ENCODE data around the gene MFF. TPM values are rescaled to one million over a fixed set of nuclear protein-coding genes. Genes with fewer than 3 reads are reported as not detected.

MFF gene
- total RNA-seq, 4 donors from 2014 or later = 15.1 to 99.1 (median 88.3) TPM

DNA sequence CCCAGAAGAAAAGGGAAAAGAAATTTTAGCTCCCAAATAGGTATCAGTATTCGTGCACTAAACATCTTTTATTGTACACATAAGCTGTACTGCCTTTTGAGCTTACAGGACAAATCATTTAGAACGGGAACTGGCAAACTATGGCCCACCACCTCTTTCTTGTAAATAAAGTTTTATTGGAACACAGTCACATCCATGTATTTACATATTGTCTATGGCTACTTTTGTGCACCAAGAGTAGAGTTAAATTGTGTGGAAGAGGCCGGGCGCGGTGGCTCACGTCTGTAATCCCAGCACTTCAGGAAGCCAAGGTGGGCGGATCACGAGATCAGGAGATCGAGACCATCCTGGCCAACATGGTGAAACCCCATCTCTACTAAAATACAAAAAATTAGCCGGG, 48.3 kb downstream of the MFF start:
- no peak overlapping the region for H3K4me3 ChIP-seq
- H3K27me3 ChIP-seq = no peaks in the 10 kb centered on the region
- no peaks in the 10 kb centered on the region for H3K4me1 ChIP-seq
- no peak for DNase-seq
- H3K9me3 ChIP-seq = no peaks in the 10 kb centered on the region
- H3K36me3 ChIP-seq = no peaks in the 10 kb centered on the region
- H3K27ac ChIP-seq = no peak overlapping the region
- intact Hi-C loops (cut with DNase I; ENCODE audit: low total_unique reads) = no loop called here
- TF ChIP-seq, protein P1, sequence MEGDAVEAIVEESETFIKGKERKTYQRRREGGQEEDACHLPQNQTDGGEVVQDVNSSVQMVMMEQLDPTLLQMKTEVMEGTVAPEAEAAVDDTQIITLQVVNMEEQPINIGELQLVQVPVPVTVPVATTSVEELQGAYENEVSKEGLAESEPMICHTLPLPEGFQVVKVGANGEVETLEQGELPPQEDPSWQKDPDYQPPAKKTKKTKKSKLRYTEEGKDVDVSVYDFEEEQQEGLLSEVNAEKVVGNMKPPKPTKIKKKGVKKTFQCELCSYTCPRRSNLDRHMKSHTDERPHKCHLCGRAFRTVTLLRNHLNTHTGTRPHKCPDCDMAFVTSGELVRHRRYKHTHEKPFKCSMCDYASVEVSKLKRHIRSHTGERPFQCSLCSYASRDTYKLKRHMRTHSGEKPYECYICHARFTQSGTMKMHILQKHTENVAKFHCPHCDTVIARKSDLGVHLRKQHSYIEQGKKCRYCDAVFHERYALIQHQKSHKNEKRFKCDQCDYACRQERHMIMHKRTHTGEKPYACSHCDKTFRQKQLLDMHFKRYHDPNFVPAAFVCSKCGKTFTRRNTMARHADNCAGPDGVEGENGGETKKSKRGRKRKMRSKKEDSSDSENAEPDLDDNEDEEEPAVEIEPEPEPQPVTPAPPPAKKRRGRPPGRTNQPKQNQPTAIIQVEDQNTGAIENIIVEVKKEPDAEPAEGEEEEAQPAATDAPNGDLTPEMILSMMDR (IDR thresholded peaks at IDR 0.05) = no peak
- no peak for TF ChIP-seq POLR2A (IDR thresholded peaks at IDR 0.05)

DNA sequence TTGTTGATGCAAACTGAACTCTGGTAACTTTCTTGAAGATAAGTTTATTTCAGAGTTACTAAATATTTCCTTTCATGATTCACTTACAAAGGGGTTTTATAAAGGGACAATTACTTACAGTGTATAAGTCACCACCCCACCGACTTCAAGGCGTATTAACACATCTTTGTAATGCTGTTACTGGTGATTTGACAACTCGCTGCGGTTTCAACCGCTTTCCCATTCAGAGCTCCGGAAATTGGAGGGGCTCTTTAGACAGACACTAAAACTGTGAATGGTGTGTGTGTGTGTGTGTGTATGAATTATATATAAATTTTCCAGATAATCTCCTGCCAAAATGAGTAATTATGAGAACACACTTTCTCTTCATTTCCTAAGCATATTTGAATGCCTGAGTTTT, 49.1 kb downstream of the MFF start:
- intact Hi-C loops (cut with DNase I; ENCODE audit: low total_unique reads) = no loop called here
- no peaks in the 10 kb centered on the region for H3K27me3 ChIP-seq
- H3K4me1 ChIP-seq = no peaks in the 10 kb centered on the region
- TF ChIP-seq POLR2A (IDR thresholded peaks at IDR 0.05) = no peak
- TF ChIP-seq, protein P1 (IDR thresholded peaks at IDR 0.05) = no peak
- no peak overlapping the region for H3K4me3 ChIP-seq
- no peaks in the 10 kb centered on the region for H3K9me3 ChIP-seq
- no peak for DNase-seq
- H3K27ac ChIP-seq = no peak overlapping the region
- H3K36me3 ChIP-seq = no peaks in the 10 kb centered on the region

DNA sequence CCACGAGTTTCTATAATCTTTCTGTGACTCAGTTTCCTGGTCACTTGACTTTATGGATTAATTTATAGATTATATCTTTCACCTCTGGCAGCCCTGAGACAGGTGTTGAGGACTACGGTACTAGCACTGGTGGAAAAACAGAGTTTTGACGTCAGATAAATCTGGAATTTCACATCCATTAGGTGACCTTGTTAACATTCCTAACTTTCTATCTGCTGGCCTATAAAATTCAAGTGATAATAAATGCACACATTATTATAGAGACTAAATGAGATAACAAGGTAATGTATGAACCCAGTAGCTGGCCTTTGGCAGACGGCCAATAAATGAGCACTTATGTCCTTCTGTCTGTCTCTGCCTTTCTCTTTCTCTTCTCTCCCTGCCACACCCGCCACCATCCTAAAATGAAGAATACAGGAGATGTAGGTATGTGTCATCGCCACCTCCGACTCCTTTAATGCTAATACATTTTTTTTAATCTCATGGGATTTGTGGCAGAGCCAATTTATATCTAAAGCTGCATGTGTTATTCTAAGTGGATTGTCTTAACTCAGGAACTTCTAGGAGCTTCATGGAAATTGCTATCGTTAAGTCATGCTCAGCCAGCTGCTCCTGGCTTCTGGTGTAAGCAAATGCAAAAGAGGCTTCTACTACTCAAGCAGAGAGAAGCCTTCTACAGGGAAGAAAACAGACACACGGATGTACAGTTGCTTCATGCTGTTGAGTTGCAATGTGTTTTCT, 51.8 kb downstream of the MFF start:
- no peak overlapping the region for H3K27ac ChIP-seq
- no peaks in the 10 kb centered on the region for H3K4me1 ChIP-seq
- intact Hi-C loops (cut with DNase I; ENCODE audit: low total_unique reads) = no loop called here
- TF ChIP-seq, protein P1 (IDR thresholded peaks at IDR 0.05) = no peak
- TF ChIP-seq POLR2A (IDR thresholded peaks at IDR 0.05) = no peak
- H3K36me3 ChIP-seq = no peaks in the 10 kb centered on the region
- no peak overlapping the region for H3K4me3 ChIP-seq
- H3K9me3 ChIP-seq = no peaks in the 10 kb centered on the region
- no peak for DNase-seq
- H3K27me3 ChIP-seq = no peaks in the 10 kb centered on the region

DNA sequence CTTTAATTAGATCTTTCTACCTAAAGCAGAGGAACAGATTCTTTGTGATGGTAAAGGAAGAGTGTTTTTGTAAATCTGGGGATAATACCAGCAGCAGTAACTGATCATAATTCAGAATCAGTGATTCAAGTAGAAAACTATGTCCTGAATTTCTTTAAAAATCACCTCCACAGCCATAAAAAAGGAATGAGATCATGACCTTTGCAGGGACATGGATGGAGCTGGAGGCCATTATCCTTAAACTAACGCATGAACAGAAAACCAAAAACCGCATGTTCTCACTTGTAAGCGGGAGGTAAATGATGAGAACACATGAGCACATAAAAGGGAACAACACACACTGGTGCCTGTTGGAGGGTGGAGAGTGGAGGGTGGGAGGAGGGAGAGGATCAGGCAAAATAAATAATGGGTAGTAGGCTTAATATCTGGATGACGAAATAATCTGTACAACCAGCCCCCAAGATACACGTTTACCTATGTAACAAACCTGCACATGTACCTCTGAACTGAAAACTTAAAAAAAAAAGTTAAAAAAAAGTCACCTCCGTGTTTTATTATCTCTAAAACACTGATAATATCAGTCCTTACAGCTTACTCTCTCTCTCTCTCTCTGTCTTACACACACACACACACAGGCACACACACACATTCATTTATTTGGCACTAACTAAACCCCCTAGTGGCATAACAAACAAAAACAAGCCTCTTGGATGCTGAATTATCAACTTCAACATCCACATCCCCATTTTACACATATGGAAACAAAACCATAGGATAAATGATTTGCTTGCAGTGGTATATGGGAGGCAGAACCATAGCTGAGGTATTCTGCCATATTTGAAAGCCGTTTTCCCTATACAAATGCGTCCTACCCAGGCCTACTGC, 52.7 kb downstream of the MFF start:
- Histone ChIP-seq H3K4me3 (no peak overlapping the region), H3K27ac (no peak overlapping the region), H3K4me1 (no peaks in the 10 kb centered on the region), H3K9me3 (no peaks in the 10 kb centered on the region), H3K27me3 (no peaks in the 10 kb centered on the region), H3K36me3 (no peaks in the 10 kb centered on the region)
- TF ChIP-seq, protein P1 (IDR thresholded peaks at IDR 0.05) = no peak
- TF ChIP-seq POLR2A (IDR thresholded peaks at IDR 0.05) = no peak
- intact Hi-C loops (cut with DNase I; ENCODE audit: low total_unique reads) = no loop called here
- no peak for DNase-seq

DNA sequence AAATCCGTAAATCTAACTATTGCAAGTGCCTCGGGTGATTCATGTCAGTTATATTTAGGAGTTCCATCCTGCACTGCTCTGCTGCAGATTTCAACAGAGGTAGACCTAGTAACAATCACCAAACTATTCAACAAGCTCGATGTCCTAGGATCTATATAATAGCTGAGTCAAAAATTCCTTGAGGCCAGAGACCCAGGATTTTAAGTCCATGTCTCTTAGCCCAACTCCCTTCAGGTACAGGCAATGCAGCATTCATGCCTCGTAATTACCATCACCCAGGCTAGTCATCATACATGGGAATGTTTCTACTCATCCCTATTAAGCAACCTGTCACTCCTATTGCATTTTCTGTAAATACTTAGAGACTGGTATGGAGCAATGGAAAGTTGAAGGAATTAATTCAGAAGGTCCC, 53.3 kb downstream of the MFF start:
- no peak for DNase-seq
- H3K27me3 ChIP-seq = no peaks in the 10 kb centered on the region
- TF ChIP-seq, protein P1 (IDR thresholded peaks at IDR 0.05) = no peak
- no peak for TF ChIP-seq POLR2A (IDR thresholded peaks at IDR 0.05)

More for the DNA sequence above, 53.3 kb downstream of the MFF start:
- H3K27ac ChIP-seq = no peak overlapping the region
- H3K36me3 ChIP-seq = no peaks in the 10 kb centered on the region
- intact Hi-C loops (cut with DNase I; ENCODE audit: low total_unique reads) = no loop called here
- no peaks in the 10 kb centered on the region for H3K9me3 ChIP-seq
- no peaks in the 10 kb centered on the region for H3K4me1 ChIP-seq
- no peak overlapping the region for H3K4me3 ChIP-seq
